ENCODE results near the gene CHD6.

The CHD6 gene

DNA sequence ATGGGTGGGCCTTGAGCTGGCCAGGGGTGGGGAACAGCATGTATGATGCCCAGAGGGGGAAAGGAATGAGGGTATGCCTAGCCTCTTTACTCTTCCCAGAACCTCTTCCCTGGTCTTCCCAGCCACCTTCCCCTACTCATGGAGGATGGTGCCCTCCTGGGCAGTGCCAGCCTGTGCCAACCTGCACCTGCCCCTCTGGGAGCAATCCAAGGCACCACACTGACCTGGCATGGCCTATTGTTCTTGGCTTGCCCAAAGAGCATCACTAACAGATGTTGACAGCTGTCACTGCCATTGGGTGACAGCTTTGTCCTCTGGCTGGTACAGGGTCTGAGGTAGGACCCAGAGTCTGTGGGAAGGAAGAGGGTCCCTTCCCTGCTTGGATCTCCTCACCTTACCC, 264.6 kb downstream of the CHD6 start:
- no peak overlapping the region for H3K4me3 ChIP-seq (ENCODE audit: low read length)
- no peak for DNase-seq (ENCODE audit: low read depth)
- TF ChIP-seq, protein P1, sequence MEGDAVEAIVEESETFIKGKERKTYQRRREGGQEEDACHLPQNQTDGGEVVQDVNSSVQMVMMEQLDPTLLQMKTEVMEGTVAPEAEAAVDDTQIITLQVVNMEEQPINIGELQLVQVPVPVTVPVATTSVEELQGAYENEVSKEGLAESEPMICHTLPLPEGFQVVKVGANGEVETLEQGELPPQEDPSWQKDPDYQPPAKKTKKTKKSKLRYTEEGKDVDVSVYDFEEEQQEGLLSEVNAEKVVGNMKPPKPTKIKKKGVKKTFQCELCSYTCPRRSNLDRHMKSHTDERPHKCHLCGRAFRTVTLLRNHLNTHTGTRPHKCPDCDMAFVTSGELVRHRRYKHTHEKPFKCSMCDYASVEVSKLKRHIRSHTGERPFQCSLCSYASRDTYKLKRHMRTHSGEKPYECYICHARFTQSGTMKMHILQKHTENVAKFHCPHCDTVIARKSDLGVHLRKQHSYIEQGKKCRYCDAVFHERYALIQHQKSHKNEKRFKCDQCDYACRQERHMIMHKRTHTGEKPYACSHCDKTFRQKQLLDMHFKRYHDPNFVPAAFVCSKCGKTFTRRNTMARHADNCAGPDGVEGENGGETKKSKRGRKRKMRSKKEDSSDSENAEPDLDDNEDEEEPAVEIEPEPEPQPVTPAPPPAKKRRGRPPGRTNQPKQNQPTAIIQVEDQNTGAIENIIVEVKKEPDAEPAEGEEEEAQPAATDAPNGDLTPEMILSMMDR (conservative IDR thresholded peaks at IDR 0.05; ENCODE audit: low read depth, low read length) = no peak

GRCh38 chr20:41352666-41353065, 265.5 kb downstream of the CHD6 start:
- no peak for DNase-seq (ENCODE audit: low read depth)

GRCh38 chr20:41352106-41352505, 266.1 kb downstream of the CHD6 start:
- DNase-seq (ENCODE audit: low read depth) = no peak
- TF ChIP-seq, protein P1 (conservative IDR thresholded peaks at IDR 0.05; ENCODE audit: low read depth, low read length) = peak; percentile 31

More at GRCh38 chr20:41352666-41353065, 265.5 kb downstream of the CHD6 start:
- TF ChIP-seq, protein P1 (conservative IDR thresholded peaks at IDR 0.05; ENCODE audit: low read depth, low read length) = no peak
- no peak overlapping the region for H3K4me3 ChIP-seq (ENCODE audit: low read length)

More at GRCh38 chr20:41352106-41352505, 266.1 kb downstream of the CHD6 start:
- no peak overlapping the region for H3K4me3 ChIP-seq (ENCODE audit: low read length)
